ENCODE measurements around the gene PCDHGA5. TPM values are rescaled to one million over a fixed set of nuclear protein-coding genes. Genes with fewer than 3 reads are reported as not detected.
A peak's percentile ranks its signal among the peaks of the same experiment; 100 is the strongest.

The PCDHGA5 gene
- total RNA-seq, 1 experiment from 2014 or later, result 1.3 TPM

- Mint-ChIP-seq H3K4me3 (peak within 1 kb of the TSS; percentile 83 to 87), H3K27me3 (ENCODE audit: low read depth) (peaks cover 28% of the 10 kb centered on the region), H3K36me3 (ENCODE audit: insufficient read depth in 1 of 3, low read depth in 3 of 3) (peaks cover 29 to 55% (median 36%) of the 10 kb centered on the region in 3 experiments), H3K9me3 (peaks cover 36 to 47% of the 10 kb centered on the region in 2 experiments), H3K4me1 (peaks cover 16 to 23% of the 10 kb centered on the region in 2 experiments), H3K27ac (peak within 1 kb of the TSS in 1 of 3 experiments; percentile 93; a peak in 2 of 7 replicates)
- Histone ChIP-seq H2BK15ac (ENCODE audit: low read depth, low read length) (no peak within 1 kb of the TSS), H2BK20ac (ENCODE audit: low read depth, low read length, poor library complexity, severe bottlenecking) (no peak within 1 kb of the TSS), H3K9ac (ENCODE audit: extremely low read depth, insufficient read length, low read length) (no peak within 1 kb of the TSS), H2BK12ac (ENCODE audit: insufficient read length, low read depth, low read length) (no peak within 1 kb of the TSS), H3K27ac (ENCODE audit: insufficient read length, low read depth, low read length) (no peak within 1 kb of the TSS), H3K18ac (ENCODE audit: insufficient read length, low read depth, low read length) (no peak within 1 kb of the TSS), H4K8ac (replicated peaks; ENCODE audit: insufficient read length, low read depth, low read length) (no peak within 1 kb of the TSS), H2BK5ac (ENCODE audit: insufficient read length, low read length) (no peak within 1 kb of the TSS), H2AFZ (ENCODE audit: low read length) (no peak within 1 kb of the TSS), H3K4me2 (ENCODE audit: insufficient read depth, insufficient read length, low read length) (peak within 1 kb of the TSS; percentile 29), H3T11ph (ENCODE audit: low read length) (no peak within 1 kb of the TSS), H3K56ac (ENCODE audit: insufficient read length, low read depth, low read length) (no peak within 1 kb of the TSS), H3K4me1 (ENCODE audit: insufficient read depth, low read length) (no peaks in the 10 kb centered on the region), H3K79me1 (ENCODE audit: insufficient read depth, low read depth, low read length, poor library complexity, severe bottlenecking) (no peaks in the 10 kb centered on the region), H2AK5ac (ENCODE audit: insufficient read length, low read length) (no peak within 1 kb of the TSS), H3K23me2 (ENCODE audit: insufficient read length, low read depth, low read length, poor library complexity, severe bottlenecking) (peaks cover 8% of the 10 kb centered on the region), H3K9me3 (ENCODE audit: control insufficient read depth, low read depth, low read length) (no peaks in the 10 kb centered on the region), H2BK120ac (ENCODE audit: low read depth, low read length, poor library complexity, severe bottlenecking) (no peak within 1 kb of the TSS), H4K5ac (ENCODE audit: insufficient read length, low read depth, low read length) (no peak within 1 kb of the TSS), H3K79me2 (ENCODE audit: insufficient read depth, low read length) (no peaks in the 10 kb centered on the region), H4K91ac (ENCODE audit: insufficient read length, low read depth, low read length) (no peak within 1 kb of the TSS), H3K4ac (ENCODE audit: low read depth, low read length) (no peak within 1 kb of the TSS), H3K23ac (ENCODE audit: insufficient read length, low read depth, low read length) (no peak within 1 kb of the TSS), H3K14ac (ENCODE audit: insufficient read depth, low read length) (0 out of 2 replicates have a peak within 1 kb of the TSS, but pooled peaks have one; percentile 26), H3K27me3 (ENCODE audit: insufficient read depth, low read length) (no peaks in the 10 kb centered on the region; the same call in 1 of the 2 replicates), H4K20me1 (ENCODE audit: control insufficient read depth, insufficient read depth, insufficient read length) (no peaks in the 10 kb centered on the region)
- peak; percentile 73 for DNase-seq
- no CpG with 5 or more reads among the region's 31 CpGs for WGBS (ENCODE audit: extremely low coverage, insufficient read length, low lambda C conversion rate)
- TF ChIP-seq, protein P1, sequence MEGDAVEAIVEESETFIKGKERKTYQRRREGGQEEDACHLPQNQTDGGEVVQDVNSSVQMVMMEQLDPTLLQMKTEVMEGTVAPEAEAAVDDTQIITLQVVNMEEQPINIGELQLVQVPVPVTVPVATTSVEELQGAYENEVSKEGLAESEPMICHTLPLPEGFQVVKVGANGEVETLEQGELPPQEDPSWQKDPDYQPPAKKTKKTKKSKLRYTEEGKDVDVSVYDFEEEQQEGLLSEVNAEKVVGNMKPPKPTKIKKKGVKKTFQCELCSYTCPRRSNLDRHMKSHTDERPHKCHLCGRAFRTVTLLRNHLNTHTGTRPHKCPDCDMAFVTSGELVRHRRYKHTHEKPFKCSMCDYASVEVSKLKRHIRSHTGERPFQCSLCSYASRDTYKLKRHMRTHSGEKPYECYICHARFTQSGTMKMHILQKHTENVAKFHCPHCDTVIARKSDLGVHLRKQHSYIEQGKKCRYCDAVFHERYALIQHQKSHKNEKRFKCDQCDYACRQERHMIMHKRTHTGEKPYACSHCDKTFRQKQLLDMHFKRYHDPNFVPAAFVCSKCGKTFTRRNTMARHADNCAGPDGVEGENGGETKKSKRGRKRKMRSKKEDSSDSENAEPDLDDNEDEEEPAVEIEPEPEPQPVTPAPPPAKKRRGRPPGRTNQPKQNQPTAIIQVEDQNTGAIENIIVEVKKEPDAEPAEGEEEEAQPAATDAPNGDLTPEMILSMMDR (conservative IDR thresholded peaks at IDR 0.05), result peak; percentile 89
Observed at GRCh38 chr5:141412854-141413539, 49.0 kb downstream of the PCDHGA5 start, which contains the start of gene PCDHGA10. PCDHGA10 (plus strand) TSS chr5:141412987; CDS start chr5:141413176, 189 bp downstream.
